Gastroesophageal sphincter (tissue), 4 donors: ENCODE data around the gene RABGEF1. TPM values are rescaled to one million over a fixed set of nuclear protein-coding genes. Genes with fewer than 3 reads are reported as not detected.
"Not testable (repeated sequence)": the region's sequence is repeated elsewhere in the genome, so short reads cannot be mapped to it uniquely, and the experiment has no call there.

ENCODE experiments used
- ATAC-seq: fragments of 150-250 bp; one replicate; pipeline ENCODE4 v1.9.1; 2016; ENCODE audit warnings: mild to moderate bottlenecking, moderate library complexity
- H3K27ac ChIP-seq, 4 donors: fragments of 200-600 bp; sonication (generic) in 3 of 4; 1 replicate in 3 of 4; 2 replicates in 1 of 4; pipeline ENCODE4 v1.5.1; 2016 to 2019
- H3K27me3 ChIP-seq: fragments of 200-600 bp; sonication (generic); one replicate; pipeline ENCODE4 v1.5.1; 2019
- H3K36me3 ChIP-seq, 2 donors: fragments of 200-600 bp; sonication (generic); one replicate each; pipeline ENCODE4 v1.5.1; 2019; ENCODE audit warnings: control low read depth in 1 of 2
- H3K4me1 ChIP-seq, 3 donors: fragments of 200-600 bp; sonication (generic); 1 replicate in 2 of 3; 2 replicates in 1 of 3; pipeline ENCODE4 v1.5.1; 2016 to 2019; ENCODE audit warnings: control low read depth in 2 of 3
- H3K4me3 ChIP-seq, 2 donors: fragments of 200-600 bp; sonication (generic); one replicate each; pipeline ENCODE4 v1.5.1; 2019; ENCODE audit warnings: mild to moderate bottlenecking in 1 of 2, moderate library complexity in 1 of 2
- H3K9me3 ChIP-seq, 3 donors: fragments of 200-600 bp; sonication (generic); one replicate each; pipeline ENCODE4 v1.5.1; 2017 to 2019; ENCODE audit warnings: control low read depth in 2 of 3
- CTCF ChIP-seq, 4 experiments: fragments of 200-600 bp in 2 of 4; fragments of 450-650 bp in 2 of 4; sonication (generic) in 1 of 4; IDR thresholded peaks; one replicate each; pipeline ENCODE4 v1.5.1; 2017 to 2019; ENCODE audit warnings: antibody characterized with exemption in 4 of 4, mild to moderate bottlenecking in 2 of 4, moderate library complexity in 2 of 4
- EP300 ChIP-seq: sonication (generic); formaldehyde crosslinking; IDR thresholded peaks from one replicate; pipeline ENCODE4 v1.6.1; 2017; ENCODE audit warnings: antibody characterized with exemption, mild to moderate bottlenecking
- POLR2A ChIP-seq, 2 donors: fragments of 450-650 bp; IDR thresholded peaks; one replicate each; pipeline ENCODE4 v1.6.1; 2017; ENCODE audit warnings: antibody characterized with exemption in 2 of 2, mild to moderate bottlenecking in 2 of 2, moderate library complexity in 1 of 2
- POLR2AphosphoS5 ChIP-seq: sonication (generic); formaldehyde crosslinking; IDR thresholded peaks from one replicate; pipeline ENCODE4 v1.6.1; 2017; ENCODE audit warnings: antibody characterized with exemption
- WGBS, 2 donors: methylation state at CpG; one replicate each; pipeline ENCODE4 v1.1.5; 2018; ENCODE audit warnings: low coverage in 1 of 2; 5-methylcytosine and 5-hydroxymethylcytosine counted together
- total RNA-seq, 4 donors: library from RNA; depleted of rRNA; stranded (reverse); fragments of >200 nt; gene quantifications; one replicate each; pipeline ENCODE4 v1.1.0, GENCODE V29; 2016

Gene RABGEF1
- total RNA-seq, 4 donors from 2014 or later: 37.8 to 59.9 (median 39.8) TPM

GRCh38 chr7:66776800-66777442, 36.4 kb downstream of the RABGEF1 start:
- WGBS, 2 donors: 96% methylated on average over 2 of the region's 2 CpGs; no CpG with 5 or more reads in 1 of the 2 donors
- peaks cover 0 to 8% (median 0%) of the 10 kb centered on the region in 3 donors for H3K4me1 ChIP-seq
- TF ChIP-seq CTCF (IDR thresholded peaks at IDR 0.05): no peak
- TF ChIP-seq EP300: no peak
- no peak for TF ChIP-seq POLR2AphosphoS5
- no peak for TF ChIP-seq POLR2A (IDR thresholded peaks at IDR 0.05)
- H3K36me3 ChIP-seq: peaks cover 0 to 86% of the 10 kb centered on the region in 2 donors
- no peaks in the 10 kb centered on the region for H3K9me3 ChIP-seq
- no peak for ATAC-seq
- no peaks in the 10 kb centered on the region for H3K27me3 ChIP-seq
- no peak overlapping the region for H3K4me3 ChIP-seq
- no peak overlapping the region for H3K27ac ChIP-seq

- WGBS, 2 donors: 76 to 93% methylated on average over 2 to 4 of the region's 4 CpGs
- no peaks in the 10 kb centered on the region for H3K27me3 ChIP-seq
- ATAC-seq: no peak
Measured at GRCh38 chr7:66778201-66778600, 37.7 kb downstream of the RABGEF1 start.

GRCh38 chr7:66779669-66780409, 39.3 kb downstream of the RABGEF1 start:
- no peak overlapping the region for H3K27ac ChIP-seq
- TF ChIP-seq POLR2AphosphoS5: no peak
- no peak for TF ChIP-seq POLR2A (IDR thresholded peaks at IDR 0.05)
- no peak for TF ChIP-seq EP300
- no peak for TF ChIP-seq CTCF (IDR thresholded peaks at IDR 0.05)
- H3K4me1 ChIP-seq: no peaks in the 10 kb centered on the region
- ATAC-seq: no peak
- no peaks in the 10 kb centered on the region for H3K9me3 ChIP-seq
- H3K27me3 ChIP-seq: no peaks in the 10 kb centered on the region
- no peak overlapping the region for H3K4me3 ChIP-seq
- WGBS, 2 donors: 71 to 82% methylated on average over 3 to 5 of the region's 5 CpGs
- H3K36me3 ChIP-seq: peaks cover 0 to 89% of the 10 kb centered on the region in 2 donors

More at GRCh38 chr7:66778201-66778600, 37.7 kb downstream of the RABGEF1 start:
- Histone ChIP-seq H3K4me3 (no peak overlapping the region), H3K4me1 (peaks cover 0 to 5% (median 0%) of the 10 kb centered on the region in 3 donors), H3K27ac (no peak overlapping the region), H3K36me3 (peaks cover 0 to 90% of the 10 kb centered on the region in 2 donors), H3K9me3 (no peaks in the 10 kb centered on the region)
- TF ChIP-seq CTCF (IDR thresholded peaks at IDR 0.05): no peak
- no peak for TF ChIP-seq POLR2A (IDR thresholded peaks at IDR 0.05)
- TF ChIP-seq POLR2AphosphoS5: no peak
- no peak for TF ChIP-seq EP300

GRCh38 chr7:66781408-66782090, 41.0 kb downstream of the RABGEF1 start:
- Histone ChIP-seq H3K4me3 (no peak overlapping the region), H3K36me3 (peaks cover 0 to 89% of the 10 kb centered on the region in 2 donors), H3K9me3 (no peaks in the 10 kb centered on the region), H3K27me3 (no peaks in the 10 kb centered on the region), H3K4me1 (no peaks in the 10 kb centered on the region), H3K27ac (no peak overlapping the region)
- no peak for TF ChIP-seq CTCF (IDR thresholded peaks at IDR 0.05)
- TF ChIP-seq POLR2AphosphoS5: no peak
- no peak for TF ChIP-seq EP300
- TF ChIP-seq POLR2A (IDR thresholded peaks at IDR 0.05): no peak
- ATAC-seq: no peak
- 83 to 85% methylated on average over 6 to 7 of the region's 7 CpGs for WGBS, 2 donors

GRCh38 chr7:66782875-66783274, 42.3 kb downstream of the RABGEF1 start:
- ATAC-seq, H3K4me1 ChIP-seq, H3K27me3 ChIP-seq, H3K9me3 ChIP-seq, H3K27ac ChIP-seq, H3K4me3 ChIP-seq: not testable (repeated sequence)
- H3K36me3 ChIP-seq: peaks cover 0 to 89% of the 10 kb centered on the region in 2 donors
- WGBS, 2 donors: 26 to 51% methylated on average over 3 of the region's 3 CpGs

GRCh38 chr7:66783887-66784595, 43.5 kb downstream of the RABGEF1 start:
- not testable (repeated sequence) for H3K4me1 ChIP-seq, H3K4me3 ChIP-seq, ATAC-seq, H3K27ac ChIP-seq, H3K27me3 ChIP-seq, H3K9me3 ChIP-seq
- WGBS, 2 donors: 67 to 89% methylated on average over 1 of the region's 1 CpG
- peaks cover 0 to 88% of the 10 kb centered on the region in 2 donors for H3K36me3 ChIP-seq
